ENCODE results near the gene HS2ST1. TPM values are rescaled to one million over a fixed set of nuclear protein-coding genes. Genes with fewer than 3 reads are reported as not detected.
"Not testable (repeated sequence)": the region's sequence is repeated elsewhere in the genome, so short reads cannot be mapped to it uniquely, and the experiment has no call there.

HS2ST1 gene
- total RNA-seq, 1 experiment from 2014 or later: 30.1 TPM

- H3K27me3 ChIP-seq (ENCODE audit: insufficient read depth, low read length); H4K20me1 ChIP-seq (ENCODE audit: insufficient read depth); H3K4me2 ChIP-seq (ENCODE audit: low read length); RAD21 ChIA-PET (ENCODE audit: low non-redundant PET in 1 of 2, low total read pairs in 2 of 2, uncharacterized antibody in 2 of 2, unreplicated experiment in 2 of 2); H3K36me3 ChIP-seq (ENCODE audit: control insufficient read depth in 1 of 2, insufficient read depth in 2 of 2, low read length in 2 of 2); CTCF ChIA-PET; H3K9me2 ChIP-seq (ENCODE audit: insufficient read depth); H3K27ac ChIP-seq (ENCODE audit: low read depth, low read length); H3K4me3 ChIP-seq (replicated peaks in 1 of 2; ENCODE audit: low read depth in 1 of 2, low read length in 2 of 2); ATAC-seq; POLR2A ChIA-PET; H2AFZ ChIP-seq (ENCODE audit: low read depth, low read length, poor library complexity, severe bottlenecking); H3K4me1 ChIP-seq (ENCODE audit: control insufficient read depth in 1 of 2, insufficient read depth in 2 of 2, low read length in 2 of 2); BruUV-seq (replicated peaks); H3K9ac ChIP-seq (ENCODE audit: low read length); intact Hi-C loops (cut with micrococcal nuclease); H3K79me2 ChIP-seq (ENCODE audit: insufficient read depth, low read length); DNase-seq (ENCODE audit: low read depth, low spot score): not testable (repeated sequence)
- H3K9me3 ChIP-seq (ENCODE audit: control insufficient read depth in 1 of 2, insufficient read depth in 1 of 2, low read depth in 1 of 2, low read length in 2 of 2): peaks cover 0 to 13% of the 10 kb centered on the region in 2 experiments; a peak in 2 of 4 replicates
- TF ChIP-seq CBX3 (IDR thresholded peaks at IDR 0.05; ENCODE audit: low read depth): 0 out of 2 replicates have a peak, but pooled peaks have one; percentile 19
Measured at GRCh38 chr1:87013385-87013784, 99.0 kb downstream of the HS2ST1 start.

GRCh38 chr1:87017998-87018672 is 103.7 kb downstream of the HS2ST1 start:
- TF ChIP-seq ELF1 (IDR thresholded peaks at IDR 0.05; ENCODE audit: borderline replicate concordance, low read depth): no peak
- TF ChIP-seq ZNF274 (IDR thresholded peaks at IDR 0.05; ENCODE audit: low read depth, low read length): no peak
- TF ChIP-seq JUND (IDR thresholded peaks at IDR 0.05): no peak
- ChIA-PET POLR2A (no interaction called here), RAD21 (ENCODE audit: low non-redundant PET in 1 of 2, low total read pairs in 2 of 2, uncharacterized antibody in 2 of 2, unreplicated experiment in 2 of 2) (no interaction called here)

More at GRCh38 chr1:87017998-87018672, 103.7 kb downstream of the HS2ST1 start:
- Histone ChIP-seq H3K9me3 (ENCODE audit: control insufficient read depth in 1 of 2, insufficient read depth in 1 of 2, low read depth in 1 of 2, low read length in 2 of 2) (peaks cover 0 to 2% of the 10 kb centered on the region in 2 experiments; a peak in 2 of 4 replicates), H3K4me3 (replicated peaks in 1 of 2; ENCODE audit: low read depth in 1 of 2, low read length in 2 of 2) (no peak overlapping the region), H3K9me2 (ENCODE audit: insufficient read depth) (no peaks in the 10 kb centered on the region), H3K36me3 (ENCODE audit: control insufficient read depth in 1 of 2, insufficient read depth in 2 of 2, low read length in 2 of 2) (0 out of 4 replicates have a peak, but pooled peaks cover 0 to 3% of the 10 kb centered on the region in 2 experiments), H3K4me2 (ENCODE audit: low read length) (no peak overlapping the region), H3K4me1 (ENCODE audit: control insufficient read depth in 1 of 2, insufficient read depth in 2 of 2, low read length in 2 of 2) (no peaks in the 10 kb centered on the region), H3K9ac (ENCODE audit: low read length) (no peak overlapping the region), H3K27ac (ENCODE audit: low read depth, low read length) (no peak overlapping the region), H4K20me1 (ENCODE audit: insufficient read depth) (no peaks in the 10 kb centered on the region), H3K27me3 (ENCODE audit: insufficient read depth, low read length) (no peaks in the 10 kb centered on the region), H2AFZ (ENCODE audit: low read depth, low read length, poor library complexity, severe bottlenecking) (no peak overlapping the region), H3K79me2 (ENCODE audit: insufficient read depth, low read length) (no peaks in the 10 kb centered on the region)
- DNase-seq (ENCODE audit: low read depth, low spot score) (no peak), ATAC-seq (no peak)
- BruUV-seq (replicated peaks): no TSS peak
- intact Hi-C loops (cut with micrococcal nuclease): no loop called here
- CTCF ChIA-PET: no interaction called here

Data from HCT116 (cell line).